ENCODE data around the gene PSMD11. TPM values are rescaled to one million over a fixed set of nuclear protein-coding genes. Genes with fewer than 3 reads are reported as not detected.

The PSMD11 gene
- total and polyA plus RNA-seq, 3 donors from 2014 or later: 53.2 to 99.0 (median 59.3) TPM

DNA sequence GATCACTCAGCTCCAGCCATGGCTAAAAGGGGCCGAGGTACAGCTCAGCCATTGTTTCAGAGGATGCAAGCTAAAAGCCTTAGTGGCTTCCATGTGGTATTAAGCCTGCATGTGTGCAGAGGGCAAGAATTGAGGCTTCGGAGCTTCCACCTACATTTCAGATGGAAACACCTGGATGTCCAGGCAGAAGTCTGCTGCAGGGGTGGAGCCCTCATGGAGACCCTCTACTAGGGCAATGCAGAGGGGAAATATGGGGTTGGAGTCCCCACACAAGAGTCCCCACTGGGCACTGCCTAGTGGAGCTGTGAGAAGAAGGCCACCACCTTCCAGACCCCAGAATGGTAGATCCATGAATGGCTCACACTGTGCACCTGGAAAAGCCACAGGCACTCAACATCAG lies 14.7 kb upstream of the PSMD11 start:
- intact Hi-C loops (cut with DNase I; ENCODE audit: low total_unique reads): no loop called here
- H3K36me3 ChIP-seq (ENCODE audit: low read depth, missing control alignments): no peaks in the 10 kb centered on the region
- no peaks in the 10 kb centered on the region for H3K4me1 ChIP-seq
- no peak for DNase-seq
- H3K9me3 ChIP-seq: no peaks in the 10 kb centered on the region
- no peak for TF ChIP-seq POLR2A (IDR thresholded peaks at IDR 0.05)
- WGBS, 2 donors: 82 to 100% methylated on average over 2 of the region's 2 CpGs
- H3K27ac ChIP-seq: no peak overlapping the region
- no peak overlapping the region for H3K4me3 ChIP-seq
- no peaks in the 10 kb centered on the region for H3K27me3 ChIP-seq

DNA sequence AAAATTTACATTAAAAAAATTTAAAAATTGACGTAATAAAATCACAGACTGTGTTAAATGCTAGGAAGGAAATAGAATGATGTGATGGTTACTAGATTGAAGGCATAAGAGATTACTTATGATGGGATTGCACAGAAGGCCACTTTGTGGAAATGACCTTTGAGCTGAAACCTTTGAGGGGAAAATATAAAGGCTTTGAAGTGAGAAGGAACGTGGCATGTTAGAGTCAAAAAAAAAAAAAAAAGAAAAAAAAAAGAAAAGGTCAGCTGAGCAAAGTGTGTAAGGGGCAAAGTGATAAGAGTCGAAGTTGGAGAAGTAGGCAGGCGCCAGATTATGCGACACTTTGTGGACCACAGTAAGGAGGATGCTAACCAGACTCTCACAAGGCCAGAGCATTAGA lies 3.6 kb upstream of the PSMD11 start:
- Histone ChIP-seq H3K9me3 (no peaks in the 10 kb centered on the region), H3K4me3 (no peak overlapping the region), H3K4me1 (no peaks in the 10 kb centered on the region), H3K27ac (no peak overlapping the region), H3K36me3 (ENCODE audit: low read depth, missing control alignments) (no peaks in the 10 kb centered on the region), H3K27me3 (no peaks in the 10 kb centered on the region)
- no peak for DNase-seq
- intact Hi-C loops (cut with DNase I; ENCODE audit: low total_unique reads): no loop called here
- 77 to 80% methylated on average over 5 of the region's 5 CpGs for WGBS, 2 donors
- TF ChIP-seq, protein P1, sequence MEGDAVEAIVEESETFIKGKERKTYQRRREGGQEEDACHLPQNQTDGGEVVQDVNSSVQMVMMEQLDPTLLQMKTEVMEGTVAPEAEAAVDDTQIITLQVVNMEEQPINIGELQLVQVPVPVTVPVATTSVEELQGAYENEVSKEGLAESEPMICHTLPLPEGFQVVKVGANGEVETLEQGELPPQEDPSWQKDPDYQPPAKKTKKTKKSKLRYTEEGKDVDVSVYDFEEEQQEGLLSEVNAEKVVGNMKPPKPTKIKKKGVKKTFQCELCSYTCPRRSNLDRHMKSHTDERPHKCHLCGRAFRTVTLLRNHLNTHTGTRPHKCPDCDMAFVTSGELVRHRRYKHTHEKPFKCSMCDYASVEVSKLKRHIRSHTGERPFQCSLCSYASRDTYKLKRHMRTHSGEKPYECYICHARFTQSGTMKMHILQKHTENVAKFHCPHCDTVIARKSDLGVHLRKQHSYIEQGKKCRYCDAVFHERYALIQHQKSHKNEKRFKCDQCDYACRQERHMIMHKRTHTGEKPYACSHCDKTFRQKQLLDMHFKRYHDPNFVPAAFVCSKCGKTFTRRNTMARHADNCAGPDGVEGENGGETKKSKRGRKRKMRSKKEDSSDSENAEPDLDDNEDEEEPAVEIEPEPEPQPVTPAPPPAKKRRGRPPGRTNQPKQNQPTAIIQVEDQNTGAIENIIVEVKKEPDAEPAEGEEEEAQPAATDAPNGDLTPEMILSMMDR (IDR thresholded peaks at IDR 0.05): no peak
- no peak for TF ChIP-seq POLR2A (IDR thresholded peaks at IDR 0.05)

GRCh38 chr17:32441886-32442285 lies 2.4 kb upstream of the PSMD11 start:
- H3K27ac ChIP-seq: no peak overlapping the region
- H3K27me3 ChIP-seq: no peaks in the 10 kb centered on the region
- intact Hi-C loops (cut with DNase I; ENCODE audit: low total_unique reads): no loop called here
- peaks cover 3% of the 10 kb centered on the region for H3K4me1 ChIP-seq
- DNase-seq: no peak
- no peaks in the 10 kb centered on the region for H3K36me3 ChIP-seq (ENCODE audit: low read depth, missing control alignments)
- WGBS, 2 donors: 38 to 42% methylated on average over 2 of the region's 2 CpGs
- no peak overlapping the region for H3K4me3 ChIP-seq
- TF ChIP-seq, protein P1 (IDR thresholded peaks at IDR 0.05): no peak
- TF ChIP-seq POLR2A (IDR thresholded peaks at IDR 0.05): no peak
- H3K9me3 ChIP-seq: no peaks in the 10 kb centered on the region

- TF ChIP-seq, protein P1 (IDR thresholded peaks at IDR 0.05): peak in 1 of 3 experiments; percentile 73
- TF ChIP-seq POLR2A (IDR thresholded peaks at IDR 0.05): no peak
- intact Hi-C loops (cut with DNase I; ENCODE audit: low total_unique reads): no loop called here
These were observed 446 bp upstream of the PSMD11 start for GRCh38 chr17:32443827-32444300.

GRCh38 chr17:32445074-32445415 lies 735 bp downstream of the PSMD11 start:
- Histone ChIP-seq H3K36me3 (ENCODE audit: low read depth, missing control alignments) (no peaks in the 10 kb centered on the region), H3K27me3 (no peaks in the 10 kb centered on the region), H3K4me1 (peaks cover 3% of the 10 kb centered on the region), H3K4me3 (peak overlapping the region; percentile 81 to 86), H3K9me3 (no peaks in the 10 kb centered on the region), H3K27ac (peak overlapping the region; percentile 51 to 76)
- peak; percentile 51 for DNase-seq
- intact Hi-C loops (cut with DNase I; ENCODE audit: low total_unique reads): no loop called here
- WGBS, 2 donors: 0% methylated on average over 8 to 14 of the region's 14 CpGs
- TF ChIP-seq POLR2A (IDR thresholded peaks at IDR 0.05): no peak
- TF ChIP-seq, protein P1 (IDR thresholded peaks at IDR 0.05): no peak

More at GRCh38 chr17:32443827-32444300, 446 bp upstream of the PSMD11 start:
- Histone ChIP-seq H3K27me3 (no peaks in the 10 kb centered on the region), H3K4me1 (peaks cover 3% of the 10 kb centered on the region), H3K4me3 (peak overlapping the region; percentile 81 to 86), H3K27ac (peak overlapping the region in 1 of 2 donors; percentile 51), H3K9me3 (no peaks in the 10 kb centered on the region), H3K36me3 (ENCODE audit: low read depth, missing control alignments) (no peaks in the 10 kb centered on the region)
- 12 to 15% methylated on average over 13 to 29 of the region's 29 CpGs for WGBS, 2 donors
- DNase-seq: no peak
